Lung (tissue), 12 donors: ENCODE measurements around the gene GRHPR. TPM values are rescaled to one million over a fixed set of nuclear protein-coding genes. Genes with fewer than 3 reads are reported as not detected.

Source experiments
- ATAC-seq: fragments of 200-7000 bp; cut with Tn5 transposase; one replicate; pipeline ENCODE4 v1.9.1; 2020; ENCODE audit warnings: moderate number of reproducible peaks; ENCODE audit not compliant: insufficient read depth, low FRiP score
- DNase-seq, 3 donors: peaks; one replicate each; pipeline ENCODE4 v3.0.0-alpha.2; 2013 to 2017
- H3K27ac ChIP-seq, 2 donors: one replicate each; pipeline ENCODE4 v1.5.1; 2013; ENCODE audit warnings: mild to moderate bottlenecking in 2 of 2, moderate library complexity in 2 of 2, control low read depth in 1 of 2, inconsistent platforms in 1 of 2, low read depth in 1 of 2, low read length in 1 of 2
- H3K27me3 ChIP-seq, 3 donors: one replicate each; pipeline ENCODE4 v1.5.1; 2013; ENCODE audit warnings: low read length in 2 of 3; ENCODE audit not compliant: control insufficient read depth in 3 of 3, insufficient read depth in 3 of 3
- H3K36me3 ChIP-seq, 4 donors: one replicate each; pipeline ENCODE4 v1.5.1; 2013; ENCODE audit warnings: low read length in 4 of 4, mild to moderate bottlenecking in 1 of 4, moderate library complexity in 1 of 4; ENCODE audit not compliant: control insufficient read depth in 4 of 4, insufficient read depth in 4 of 4
- H3K4me1 ChIP-seq, 5 donors: one replicate each; pipeline ENCODE4 v1.5.1; 2013; ENCODE audit warnings: low read length in 5 of 5, mild to moderate bottlenecking in 2 of 5, moderate library complexity in 1 of 5; ENCODE audit not compliant: control insufficient read depth in 5 of 5, insufficient read depth in 5 of 5
- H3K4me3 ChIP-seq: one replicate; pipeline ENCODE4 v1.5.1; 2013; ENCODE audit warnings: mild to moderate bottlenecking, control low read depth, moderate library complexity
- H3K9ac ChIP-seq, 2 donors: one replicate each; pipeline ENCODE4 v1.5.1; 2013; ENCODE audit warnings: low read length in 2 of 2, control low read depth in 1 of 2; ENCODE audit not compliant: insufficient read depth in 1 of 2
- H3K9me3 ChIP-seq, 4 donors: one replicate each; pipeline ENCODE4 v1.5.1; 2013; ENCODE audit warnings: low read length in 3 of 4, mild to moderate bottlenecking in 1 of 4, moderate library complexity in 1 of 4; ENCODE audit not compliant: control insufficient read depth in 4 of 4, insufficient read depth in 3 of 4
- CTCF ChIP-seq: IDR thresholded peaks from 2 replicates; pipeline ENCODE4 v1.5.1; 2012; ENCODE audit warnings: mild to moderate bottlenecking; ENCODE audit errors: control extremely low read depth, extremely low read depth
- whole genome bisulfite sequencing, 2 donors: extraction: QIAGEN DNeasy Blood & Tissue Kit; methylation state at CpG; one replicate each; pipeline ENCODE4 v1.1.7; 2013; 5-methylcytosine and 5-hydroxymethylcytosine counted together
- polyA plus RNA-seq, 2 donors: library from polyadenylated mRNA; stranded (reverse); fragments of 200-250 nt; gene quantifications; one replicate each; pipeline ENCODE4 v1.2.1, GENCODE V29; 2013
- total RNA-seq, 2 donors: library from RNA; depleted of rRNA in 1 of 2; stranded (reverse); fragments of >200 nt in 1 of 2; gene quantifications; one replicate each; pipeline ENCODE4 v1.2.1, GENCODE V29; 2014 to 2021
- donor health status: control.
- donor health status: control.
- donor health status: Bipolar disorder and iron deficiency.
- donor health status: healthy.
- donor health status: DM: yes; HTN: yes; CAD: no.

GRHPR gene
- total and polyA plus RNA-seq, 4 donors, result 55.5 to 98.9 (median 73.5) TPM

GRCh38 chr9:37383876-37384746 lies 38.4 kb upstream of the GRHPR start:
- no peaks in the 10 kb centered on the region for H3K4me1 ChIP-seq
- H3K4me3 ChIP-seq, result no peak overlapping the region
- no peak for TF ChIP-seq CTCF
- 88 to 89% methylated on average over 12 of the region's 12 CpGs for WGBS, 2 donors
- H3K36me3 ChIP-seq, result no peaks in the 10 kb centered on the region
- no peak overlapping the region for H3K9ac ChIP-seq
- H3K27me3 ChIP-seq, result no peaks in the 10 kb centered on the region
- ATAC-seq (no peak), DNase-seq (no peak)
- H3K27ac ChIP-seq, result no peak overlapping the region
- peaks cover 0 to 2% (median 0%) of the 10 kb centered on the region in 4 donors for H3K9me3 ChIP-seq

- WGBS, 2 donors, result 80 to 94% methylated on average over 6 of the region's 6 CpGs
- peaks cover 0 to 2% (median 0%) of the 10 kb centered on the region in 4 donors for H3K9me3 ChIP-seq
- ATAC-seq (no peak), DNase-seq (no peak)
- H3K9ac ChIP-seq, result no peak overlapping the region
- H3K27me3 ChIP-seq, result no peaks in the 10 kb centered on the region
- TF ChIP-seq CTCF, result no peak
- no peaks in the 10 kb centered on the region for H3K4me1 ChIP-seq
- no peak overlapping the region for H3K4me3 ChIP-seq
- no peak overlapping the region for H3K27ac ChIP-seq
- H3K36me3 ChIP-seq, result no peaks in the 10 kb centered on the region
These were observed 37.2 kb upstream of the GRHPR start for GRCh38 chr9:37385286-37385685.

GRCh38 chr9:37386988-37387387 lies 35.5 kb upstream of the GRHPR start:
- WGBS, 2 donors, result 84 to 86% methylated on average over 10 of the region's 10 CpGs
- Histone ChIP-seq H3K27ac (no peak overlapping the region), H3K9me3 (peaks cover 0 to 2% (median 0%) of the 10 kb centered on the region in 4 donors), H3K4me1 (no peaks in the 10 kb centered on the region), H3K4me3 (no peak overlapping the region), H3K9ac (no peak overlapping the region), H3K27me3 (no peaks in the 10 kb centered on the region), H3K36me3 (no peaks in the 10 kb centered on the region)
- ATAC-seq, result no peak
- no peak for DNase-seq
- TF ChIP-seq CTCF, result no peak
